GM20000 (cell line): ENCODE results near the gene BCL2L13.

ENCODE experiments used
- DNase-seq: peaks from one replicate; pipeline ENCODE4 v3.0.0; 2012; ENCODE audit warnings: low spot score
- CTCF ChIP-seq: IDR thresholded peaks from 2 replicates; pipeline ENCODE4 v1.5.1; 2012; ENCODE audit warnings: mild to moderate bottlenecking, control low read depth; ENCODE audit errors: extremely low read depth, missing control alignments

BCL2L13 gene

GRCh38 chr22:17638432-17639246 is at the start of gene BCL2L13:
Gene BCL2L13 (plus strand): TSS chr22:17638757. CDS start chr22:17655712, 16,955 bp downstream.
- no peak for TF ChIP-seq CTCF
- peak; percentile 93 for DNase-seq

GRCh38 chr22:17589810-17590375 is 48.7 kb upstream of the BCL2L13 start:
- TF ChIP-seq CTCF, result no peak
- no peak for DNase-seq

- TF ChIP-seq CTCF, result no peak
Measured at GRCh38 chr22:17590586-17590985, 48.0 kb upstream of the BCL2L13 start.

GRCh38 chr22:17592201-17592600 is 46.4 kb upstream of the BCL2L13 start:
- no peak for TF ChIP-seq CTCF
- no peak for DNase-seq

More at GRCh38 chr22:17590586-17590985, 48.0 kb upstream of the BCL2L13 start:
- DNase-seq, result no peak

GRCh38 chr22:17596226-17596625 is 42.3 kb upstream of the BCL2L13 start:
- no peak for DNase-seq
- no peak for TF ChIP-seq CTCF

GRCh38 chr22:17597217-17597616 is 41.3 kb upstream of the BCL2L13 start:
- no peak for TF ChIP-seq CTCF
- DNase-seq, result no peak

- TF ChIP-seq CTCF, result no peak
- DNase-seq, result no peak
Measured at GRCh38 chr22:17598318-17598717, 40.2 kb upstream of the BCL2L13 start.
